Measurements from ENCODE around the gene PRR9. TPM values are rescaled to one million over a fixed set of nuclear protein-coding genes. Genes with fewer than 3 reads are reported as not detected.

PRR9 gene
- total RNA-seq, 1 donor: not detected

DNA sequence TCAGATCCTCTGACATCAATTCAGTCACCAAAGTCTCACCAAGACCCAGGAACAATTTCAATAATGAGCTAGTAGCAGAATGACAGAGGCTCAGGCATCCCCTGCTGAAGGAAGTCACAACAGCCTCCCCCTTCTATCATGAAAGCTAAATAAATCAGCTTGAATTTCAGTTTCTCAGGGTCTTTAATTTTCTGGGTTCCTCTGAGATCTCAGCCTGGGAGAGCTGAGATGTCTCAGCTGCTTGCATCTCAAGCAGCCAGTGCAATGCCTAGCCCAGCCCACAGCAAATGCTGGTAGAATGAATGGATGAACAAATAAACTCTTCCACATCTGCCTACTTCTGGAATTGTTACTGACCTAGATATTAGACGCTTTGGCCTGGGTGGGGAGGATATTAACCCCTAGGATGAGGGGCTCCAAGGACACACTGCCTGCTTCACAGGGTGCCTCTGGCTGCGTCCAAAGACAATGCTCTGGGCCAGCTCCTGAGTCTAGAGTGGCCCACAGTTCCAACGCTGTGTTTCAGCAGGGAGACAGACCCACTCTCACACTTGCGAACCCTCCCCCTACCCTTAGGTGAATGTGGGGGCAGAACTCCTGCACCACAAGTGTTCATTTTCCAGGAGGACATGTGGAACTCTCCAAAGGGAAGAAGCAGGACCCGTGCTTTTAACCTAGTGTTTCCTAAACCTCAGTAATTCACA, 30.9 kb downstream of the PRR9 start:
- Histone ChIP-seq H3K4me2 (ENCODE audit: insufficient read depth, low read length) (no peak overlapping the region), H3K27ac (ENCODE audit: low read depth, low read length) (no peak overlapping the region), H3K27me3 (ENCODE audit: insufficient read depth, low read length) (no peaks in the 10 kb centered on the region), H3K36me3 (ENCODE audit: insufficient read depth, low read length) (no peaks in the 10 kb centered on the region), H3K4me1 (ENCODE audit: insufficient read depth, low read length) (no peaks in the 10 kb centered on the region), H3K79me2 (ENCODE audit: insufficient read depth, low read length) (no peaks in the 10 kb centered on the region), H3K4me3 (ENCODE audit: insufficient read depth, low read length) (no peak overlapping the region), H2AFZ (ENCODE audit: low read length) (no peak overlapping the region), H4K20me1 (ENCODE audit: insufficient read depth, low read length) (no peaks in the 10 kb centered on the region), H3K9me3 (ENCODE audit: low read depth, low read length) (no peaks in the 10 kb centered on the region)
- no peak for DNase-seq (ENCODE audit: insufficient read length, low spot score, missing footprints)
- TF ChIP-seq, protein P1, sequence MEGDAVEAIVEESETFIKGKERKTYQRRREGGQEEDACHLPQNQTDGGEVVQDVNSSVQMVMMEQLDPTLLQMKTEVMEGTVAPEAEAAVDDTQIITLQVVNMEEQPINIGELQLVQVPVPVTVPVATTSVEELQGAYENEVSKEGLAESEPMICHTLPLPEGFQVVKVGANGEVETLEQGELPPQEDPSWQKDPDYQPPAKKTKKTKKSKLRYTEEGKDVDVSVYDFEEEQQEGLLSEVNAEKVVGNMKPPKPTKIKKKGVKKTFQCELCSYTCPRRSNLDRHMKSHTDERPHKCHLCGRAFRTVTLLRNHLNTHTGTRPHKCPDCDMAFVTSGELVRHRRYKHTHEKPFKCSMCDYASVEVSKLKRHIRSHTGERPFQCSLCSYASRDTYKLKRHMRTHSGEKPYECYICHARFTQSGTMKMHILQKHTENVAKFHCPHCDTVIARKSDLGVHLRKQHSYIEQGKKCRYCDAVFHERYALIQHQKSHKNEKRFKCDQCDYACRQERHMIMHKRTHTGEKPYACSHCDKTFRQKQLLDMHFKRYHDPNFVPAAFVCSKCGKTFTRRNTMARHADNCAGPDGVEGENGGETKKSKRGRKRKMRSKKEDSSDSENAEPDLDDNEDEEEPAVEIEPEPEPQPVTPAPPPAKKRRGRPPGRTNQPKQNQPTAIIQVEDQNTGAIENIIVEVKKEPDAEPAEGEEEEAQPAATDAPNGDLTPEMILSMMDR (IDR thresholded peaks at IDR 0.05; ENCODE audit: extremely low read depth, low read depth, low read length): no peak

DNA sequence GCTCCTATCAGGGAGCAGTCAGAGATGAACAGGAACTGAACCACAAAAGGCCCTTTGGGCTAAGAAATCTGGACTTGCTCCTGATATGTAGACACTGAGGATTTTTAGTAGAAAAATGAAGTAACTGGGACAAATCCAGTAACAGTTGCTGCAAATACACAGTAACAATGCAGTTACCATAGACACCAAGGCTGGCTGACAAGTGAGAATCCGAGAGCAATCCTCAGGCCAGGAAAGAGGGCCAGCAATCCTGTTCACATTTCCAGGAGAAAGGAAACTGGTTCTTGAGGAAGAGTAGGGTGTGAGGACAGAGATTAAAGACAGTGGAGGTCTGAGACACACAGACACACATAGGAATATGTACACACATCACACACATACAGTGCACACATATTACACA, 32.8 kb downstream of the PRR9 start:
- H3K4me1 ChIP-seq (ENCODE audit: insufficient read depth, low read length): no peaks in the 10 kb centered on the region
- H4K20me1 ChIP-seq (ENCODE audit: insufficient read depth, low read length): no peaks in the 10 kb centered on the region
- no peak overlapping the region for H3K4me3 ChIP-seq (ENCODE audit: insufficient read depth, low read length)
- H3K4me2 ChIP-seq (ENCODE audit: insufficient read depth, low read length): no peak overlapping the region
- no peaks in the 10 kb centered on the region for H3K27me3 ChIP-seq (ENCODE audit: insufficient read depth, low read length)
- no peaks in the 10 kb centered on the region for H3K79me2 ChIP-seq (ENCODE audit: insufficient read depth, low read length)
- DNase-seq (ENCODE audit: insufficient read length, low spot score, missing footprints): no peak
- no peak overlapping the region for H3K27ac ChIP-seq (ENCODE audit: low read depth, low read length)
- no peaks in the 10 kb centered on the region for H3K9me3 ChIP-seq (ENCODE audit: low read depth, low read length)
- H2AFZ ChIP-seq (ENCODE audit: low read length): no peak overlapping the region
- TF ChIP-seq, protein P1 (IDR thresholded peaks at IDR 0.05; ENCODE audit: extremely low read depth, low read depth, low read length): no peak
- no peaks in the 10 kb centered on the region for H3K36me3 ChIP-seq (ENCODE audit: insufficient read depth, low read length)

DNA sequence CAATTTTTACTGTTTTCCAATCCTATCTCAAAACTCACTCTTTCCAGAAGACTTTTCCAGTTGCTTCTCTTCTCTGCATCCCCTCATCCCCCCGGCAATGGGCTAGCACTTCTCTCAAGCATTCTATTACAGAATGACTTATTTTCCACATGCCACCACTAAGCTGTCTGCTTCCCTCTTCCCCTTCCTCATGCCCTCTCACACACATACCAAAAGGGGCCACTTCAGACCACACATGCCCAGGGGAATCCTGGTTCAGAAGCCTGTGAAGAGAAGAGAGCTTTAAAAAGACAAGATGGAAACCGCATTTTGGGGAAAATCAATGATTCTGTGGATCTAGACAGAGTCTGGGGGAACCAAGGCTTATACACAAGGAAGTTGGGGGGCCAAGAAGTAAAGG, 33.7 kb downstream of the PRR9 start:
- H3K4me1 ChIP-seq (ENCODE audit: insufficient read depth, low read length): no peaks in the 10 kb centered on the region
- no peaks in the 10 kb centered on the region for H3K36me3 ChIP-seq (ENCODE audit: insufficient read depth, low read length)
- H3K4me3 ChIP-seq (ENCODE audit: insufficient read depth, low read length): no peak overlapping the region
- TF ChIP-seq, protein P1 (IDR thresholded peaks at IDR 0.05; ENCODE audit: extremely low read depth, low read depth, low read length): no peak
- H2AFZ ChIP-seq (ENCODE audit: low read length): no peak overlapping the region
- no peak overlapping the region for H3K27ac ChIP-seq (ENCODE audit: low read depth, low read length)
- H3K79me2 ChIP-seq (ENCODE audit: insufficient read depth, low read length): no peaks in the 10 kb centered on the region
- H4K20me1 ChIP-seq (ENCODE audit: insufficient read depth, low read length): no peaks in the 10 kb centered on the region
- no peaks in the 10 kb centered on the region for H3K9me3 ChIP-seq (ENCODE audit: low read depth, low read length)
- H3K4me2 ChIP-seq (ENCODE audit: insufficient read depth, low read length): no peak overlapping the region
- no peaks in the 10 kb centered on the region for H3K27me3 ChIP-seq (ENCODE audit: insufficient read depth, low read length)
- DNase-seq (ENCODE audit: insufficient read length, low spot score, missing footprints): no peak

DNA sequence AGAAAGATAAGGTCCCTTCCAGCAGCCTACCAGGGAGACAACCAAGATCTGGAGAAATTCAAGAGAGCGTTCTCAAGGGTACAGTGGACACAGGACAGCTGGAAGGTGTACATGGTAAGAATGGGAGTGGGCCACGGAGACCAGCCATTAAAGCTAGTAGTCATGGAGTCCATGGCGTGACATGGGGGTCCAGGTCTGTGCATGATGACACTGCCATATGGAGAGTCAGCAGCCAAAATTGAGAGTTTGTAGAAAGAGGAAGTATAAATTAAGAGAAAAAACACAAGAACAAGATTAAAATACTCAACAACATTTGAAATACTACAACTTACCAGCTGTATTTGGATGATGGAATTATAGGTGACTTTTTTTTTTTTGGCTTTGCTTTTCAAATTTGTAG, 34.2 kb downstream of the PRR9 start:
- TF ChIP-seq, protein P1 (IDR thresholded peaks at IDR 0.05; ENCODE audit: extremely low read depth, low read depth, low read length): no peak
- H3K9me3 ChIP-seq (ENCODE audit: low read depth, low read length): no peaks in the 10 kb centered on the region

More for the DNA sequence above, 34.2 kb downstream of the PRR9 start:
- H3K4me1 ChIP-seq (ENCODE audit: insufficient read depth, low read length): no peaks in the 10 kb centered on the region
- H3K4me2 ChIP-seq (ENCODE audit: insufficient read depth, low read length): no peak overlapping the region
- no peaks in the 10 kb centered on the region for H4K20me1 ChIP-seq (ENCODE audit: insufficient read depth, low read length)
- H3K36me3 ChIP-seq (ENCODE audit: insufficient read depth, low read length): no peaks in the 10 kb centered on the region
- no peaks in the 10 kb centered on the region for H3K79me2 ChIP-seq (ENCODE audit: insufficient read depth, low read length)
- no peak overlapping the region for H2AFZ ChIP-seq (ENCODE audit: low read length)
- H3K27ac ChIP-seq (ENCODE audit: low read depth, low read length): no peak overlapping the region
- H3K4me3 ChIP-seq (ENCODE audit: insufficient read depth, low read length): no peak overlapping the region
- no peak for DNase-seq (ENCODE audit: insufficient read length, low spot score, missing footprints)
- H3K27me3 ChIP-seq (ENCODE audit: insufficient read depth, low read length): no peaks in the 10 kb centered on the region
